OCI-LY3 (cell line): ENCODE measurements around the gene ARMH4.

Experiments
- EZH2phosphoT487 ChIP-seq: fragments of 200-600 bp; shearing (Covaris generic); IDR thresholded peaks from 2 replicates; pipeline ENCODE4 v1.6.1; 2018; ENCODE audit warnings: antibody characterized with exemption, mixed run types, low read depth
- TF ChIP-seq, protein P1 (sequence below): fragments of 200-600, 300-600 bp; sonication (generic); IDR thresholded peaks from 2 replicates; pipeline ENCODE4 v1.5.1; 2014; ENCODE audit warnings: antibody characterized with exemption, low read length, low read depth

DNA sequence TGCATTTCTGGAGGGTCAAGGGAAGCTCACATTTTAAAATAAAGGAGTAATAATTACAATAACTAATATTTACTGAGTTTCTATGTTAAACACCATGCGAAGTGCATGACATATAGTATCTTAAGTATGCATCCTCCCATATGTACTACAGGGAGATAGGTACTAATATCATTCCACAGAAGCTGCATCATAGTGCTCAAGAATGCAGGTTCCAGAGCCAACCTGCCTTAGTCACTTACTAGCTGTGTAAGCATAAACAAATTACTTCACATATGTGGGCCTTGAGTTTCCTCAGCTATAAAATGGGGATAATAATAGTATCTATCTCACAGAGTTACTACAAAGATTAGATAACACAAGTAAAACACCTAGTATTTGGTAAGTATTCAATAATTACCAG is 18.3 kb downstream of the ARMH4 start:
- TF ChIP-seq, protein P1, sequence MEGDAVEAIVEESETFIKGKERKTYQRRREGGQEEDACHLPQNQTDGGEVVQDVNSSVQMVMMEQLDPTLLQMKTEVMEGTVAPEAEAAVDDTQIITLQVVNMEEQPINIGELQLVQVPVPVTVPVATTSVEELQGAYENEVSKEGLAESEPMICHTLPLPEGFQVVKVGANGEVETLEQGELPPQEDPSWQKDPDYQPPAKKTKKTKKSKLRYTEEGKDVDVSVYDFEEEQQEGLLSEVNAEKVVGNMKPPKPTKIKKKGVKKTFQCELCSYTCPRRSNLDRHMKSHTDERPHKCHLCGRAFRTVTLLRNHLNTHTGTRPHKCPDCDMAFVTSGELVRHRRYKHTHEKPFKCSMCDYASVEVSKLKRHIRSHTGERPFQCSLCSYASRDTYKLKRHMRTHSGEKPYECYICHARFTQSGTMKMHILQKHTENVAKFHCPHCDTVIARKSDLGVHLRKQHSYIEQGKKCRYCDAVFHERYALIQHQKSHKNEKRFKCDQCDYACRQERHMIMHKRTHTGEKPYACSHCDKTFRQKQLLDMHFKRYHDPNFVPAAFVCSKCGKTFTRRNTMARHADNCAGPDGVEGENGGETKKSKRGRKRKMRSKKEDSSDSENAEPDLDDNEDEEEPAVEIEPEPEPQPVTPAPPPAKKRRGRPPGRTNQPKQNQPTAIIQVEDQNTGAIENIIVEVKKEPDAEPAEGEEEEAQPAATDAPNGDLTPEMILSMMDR, result no peak
- TF ChIP-seq EZH2phosphoT487, result no peak
